Left kidney (tissue), 2 donors: ENCODE results near the gene UGT1A4. TPM values are rescaled to one million over a fixed set of nuclear protein-coding genes. Genes with fewer than 3 reads are reported as not detected.

Source experiments
- DNase-seq: peaks from one replicate; pipeline ENCODE4 v3.0.0-alpha.2; 2013
- polyA plus RNA-seq: library from polyadenylated mRNA; unstranded; fragments of 120-200 nt; gene quantifications from one replicate; pipeline ENCODE4 v1.2.1, GENCODE V29; 2013; ENCODE audit not compliant: insufficient read length

The UGT1A4 gene
- polyA plus RNA-seq, 1 donor: not detected

GRCh38 chr2:233811732-233812131 is 93.2 kb downstream of the UGT1A4 start:
- no peak for DNase-seq

DNA sequence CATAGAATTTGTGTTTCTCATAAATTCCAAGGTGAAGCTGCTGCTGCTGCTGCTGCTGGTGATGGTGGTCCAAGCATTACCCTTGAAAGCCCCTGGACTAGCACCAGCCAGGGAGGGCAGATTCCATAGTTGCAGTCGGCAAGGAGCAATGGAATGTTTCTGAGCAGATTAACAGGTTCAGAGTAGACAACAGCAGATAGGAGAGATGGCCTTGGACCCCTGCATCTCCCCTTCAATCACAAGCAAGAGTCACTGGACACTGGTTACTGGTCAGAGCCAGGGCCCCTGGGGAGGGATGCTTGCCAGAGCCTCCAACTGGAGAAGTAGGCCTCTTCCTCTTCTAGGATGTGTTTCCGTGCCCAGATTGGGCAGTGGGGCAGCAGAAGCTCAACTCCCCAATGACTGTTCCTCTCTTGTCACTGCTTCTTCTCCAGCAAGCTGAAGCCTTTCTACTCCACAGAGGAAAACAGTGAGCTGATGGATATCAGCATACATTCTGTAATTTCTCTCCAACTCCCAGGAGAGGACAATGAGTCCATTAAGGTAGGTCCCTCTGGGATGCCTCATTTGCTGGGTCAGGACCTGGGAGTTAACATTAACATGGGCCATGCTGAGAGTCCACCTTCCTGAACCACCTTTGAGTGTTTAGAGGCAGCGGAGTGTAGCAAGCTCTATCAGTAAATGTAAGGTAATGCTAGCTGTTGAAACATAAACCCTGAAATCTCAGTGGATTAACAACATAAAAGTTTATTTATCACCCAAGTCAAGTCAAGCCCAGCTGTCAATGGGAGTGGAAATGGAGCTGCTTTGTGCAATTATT is 94.9 kb downstream of the UGT1A4 start:
- peak; percentile 55 for DNase-seq

DNA sequence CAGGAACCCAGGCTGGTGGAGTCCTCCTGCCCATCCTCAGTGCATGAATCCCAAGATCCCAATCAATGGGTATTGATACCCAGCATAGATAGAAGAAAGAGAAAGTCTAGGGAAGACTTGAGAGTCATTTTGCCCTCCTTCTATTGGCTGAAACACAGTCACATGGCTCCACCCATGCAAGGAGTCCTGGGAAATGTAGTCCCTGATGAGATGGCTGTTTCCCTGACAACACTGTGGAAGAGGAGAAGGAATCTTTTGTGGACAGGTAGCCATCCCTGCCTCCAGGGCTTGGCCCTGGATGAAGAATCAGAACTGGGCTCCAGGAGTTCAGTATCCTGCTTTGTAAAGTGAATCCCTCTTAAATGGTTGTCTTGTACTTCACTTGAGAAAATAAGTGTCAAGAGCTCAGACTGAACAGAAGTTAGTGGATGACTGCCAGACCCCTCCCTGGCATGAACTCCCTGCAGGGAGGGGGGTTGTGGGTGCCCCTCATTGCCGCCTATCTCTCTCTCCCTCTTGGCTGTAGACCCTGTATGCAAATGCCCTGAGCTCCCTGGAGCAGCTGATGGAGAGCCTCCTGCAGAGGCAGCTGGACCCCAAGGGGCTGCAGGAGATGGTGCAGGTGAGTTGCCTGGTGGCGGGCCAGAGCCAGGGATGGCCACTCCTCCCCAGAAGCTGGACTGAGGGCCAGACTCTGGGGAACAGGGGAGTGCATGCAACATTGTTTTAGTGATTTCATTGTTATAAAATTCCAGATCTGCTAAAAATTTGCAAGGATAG is 95.7 kb downstream of the UGT1A4 start:
- no peak for DNase-seq

- no peak for DNase-seq
Observed at GRCh38 chr2:233815861-233816260, 97.3 kb downstream of the UGT1A4 start.

GRCh38 chr2:233816334-233816733 is 97.8 kb downstream of the UGT1A4 start:
- DNase-seq: no peak

DNA sequence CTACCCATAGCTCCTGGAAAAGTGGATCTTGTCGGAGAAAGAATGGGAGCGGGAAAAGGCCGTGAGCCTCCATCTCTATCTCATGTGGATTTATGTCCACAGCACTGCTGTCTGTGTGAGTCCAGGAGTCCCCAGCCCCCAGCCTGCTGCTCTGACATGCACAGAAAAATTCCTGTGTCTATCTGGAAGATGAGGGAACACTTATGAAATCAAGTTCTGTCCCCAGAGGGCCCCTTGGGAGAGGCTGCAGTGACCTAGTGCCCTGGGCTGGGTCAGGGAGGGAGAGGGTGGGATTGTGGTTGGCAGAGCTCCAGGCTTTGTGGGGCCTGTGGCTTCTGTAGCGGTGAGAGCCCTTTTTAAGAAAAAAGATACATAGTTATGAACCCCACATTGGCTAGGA is 98.2 kb downstream of the UGT1A4 start:
- DNase-seq: no peak

GRCh38 chr2:233817361-233817911 is 98.9 kb downstream of the UGT1A4 start:
- DNase-seq: no peak

DNA sequence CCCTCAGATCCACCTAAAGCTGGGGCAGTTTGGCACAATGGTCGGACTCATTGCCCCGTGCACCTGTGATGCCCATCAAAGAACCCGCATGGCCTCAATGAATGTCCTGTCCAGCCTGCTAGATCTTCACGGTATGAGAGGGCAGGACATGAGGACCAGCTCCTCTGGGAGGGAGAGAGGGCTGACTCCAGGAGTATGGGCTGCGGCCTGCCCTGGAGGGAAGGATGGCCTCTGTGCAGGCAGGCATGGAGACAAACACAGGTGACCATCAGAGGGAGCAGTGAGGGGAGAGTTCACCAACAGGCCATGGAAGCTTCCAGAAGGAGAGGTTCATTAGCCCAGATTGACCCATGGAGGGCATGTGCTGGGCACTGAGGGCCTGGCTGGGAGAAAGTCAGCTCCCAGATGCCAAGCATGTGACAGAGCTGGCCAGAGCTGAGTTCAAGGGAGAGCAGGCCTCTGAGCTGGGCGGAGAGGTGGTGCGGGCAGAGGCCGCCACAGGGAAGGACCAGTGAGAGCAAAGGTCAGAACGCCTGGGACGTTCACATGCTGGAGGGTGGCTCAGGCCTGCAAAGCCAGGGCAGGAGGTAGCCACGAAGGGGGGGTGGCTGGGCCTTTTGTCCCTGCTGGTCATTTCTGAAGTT is 99.6 kb downstream of the UGT1A4 start:
- DNase-seq: no peak

DNA sequence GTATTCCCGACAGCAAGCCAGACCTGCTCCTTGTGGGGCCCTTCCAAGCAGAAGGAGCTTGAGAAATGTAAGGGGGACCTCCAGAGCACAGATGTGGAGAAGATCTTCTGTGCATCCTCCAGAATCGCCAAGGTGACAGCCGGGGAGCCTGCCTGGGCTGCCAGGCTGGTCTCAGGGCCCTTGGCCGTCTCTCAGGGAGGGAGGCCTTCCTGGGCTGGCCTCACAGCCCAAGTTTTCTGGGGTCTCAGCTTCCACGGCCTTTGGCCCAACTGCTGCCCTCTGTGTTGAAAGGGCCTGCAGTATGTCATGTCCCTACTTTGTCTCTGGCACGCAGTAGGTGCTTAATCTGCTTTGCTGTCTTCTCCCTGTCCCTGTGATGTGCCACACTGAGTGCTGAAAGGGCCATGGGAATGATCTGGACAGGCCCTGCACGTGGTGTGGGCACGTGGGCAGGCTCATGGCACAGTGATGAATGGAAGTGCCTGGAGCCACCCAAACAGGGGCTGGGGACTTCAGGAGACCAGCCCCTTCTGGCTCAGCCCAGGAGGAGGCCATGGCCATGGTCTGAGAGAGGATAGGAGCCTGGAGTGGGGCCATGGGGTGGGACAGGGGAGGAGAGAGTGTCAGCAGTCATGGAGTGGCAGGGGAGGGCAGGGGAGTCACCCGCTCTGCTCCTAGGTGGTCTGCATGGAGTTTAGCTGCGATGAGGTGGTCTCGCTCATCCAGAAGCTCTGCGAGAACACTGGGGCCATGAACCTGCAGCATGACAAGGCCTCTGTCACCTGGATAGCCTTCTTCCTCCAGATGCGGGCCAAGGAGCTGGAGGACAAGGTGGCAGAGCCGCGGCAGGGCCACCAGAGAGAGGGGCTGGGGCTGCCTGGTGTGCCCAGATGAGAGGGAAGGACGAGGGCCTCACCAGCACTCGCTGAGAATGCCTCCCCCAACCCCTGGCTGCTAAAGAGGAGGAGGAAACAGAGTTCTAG is 100.4 kb downstream of the UGT1A4 start:
- no peak for DNase-seq

DNA sequence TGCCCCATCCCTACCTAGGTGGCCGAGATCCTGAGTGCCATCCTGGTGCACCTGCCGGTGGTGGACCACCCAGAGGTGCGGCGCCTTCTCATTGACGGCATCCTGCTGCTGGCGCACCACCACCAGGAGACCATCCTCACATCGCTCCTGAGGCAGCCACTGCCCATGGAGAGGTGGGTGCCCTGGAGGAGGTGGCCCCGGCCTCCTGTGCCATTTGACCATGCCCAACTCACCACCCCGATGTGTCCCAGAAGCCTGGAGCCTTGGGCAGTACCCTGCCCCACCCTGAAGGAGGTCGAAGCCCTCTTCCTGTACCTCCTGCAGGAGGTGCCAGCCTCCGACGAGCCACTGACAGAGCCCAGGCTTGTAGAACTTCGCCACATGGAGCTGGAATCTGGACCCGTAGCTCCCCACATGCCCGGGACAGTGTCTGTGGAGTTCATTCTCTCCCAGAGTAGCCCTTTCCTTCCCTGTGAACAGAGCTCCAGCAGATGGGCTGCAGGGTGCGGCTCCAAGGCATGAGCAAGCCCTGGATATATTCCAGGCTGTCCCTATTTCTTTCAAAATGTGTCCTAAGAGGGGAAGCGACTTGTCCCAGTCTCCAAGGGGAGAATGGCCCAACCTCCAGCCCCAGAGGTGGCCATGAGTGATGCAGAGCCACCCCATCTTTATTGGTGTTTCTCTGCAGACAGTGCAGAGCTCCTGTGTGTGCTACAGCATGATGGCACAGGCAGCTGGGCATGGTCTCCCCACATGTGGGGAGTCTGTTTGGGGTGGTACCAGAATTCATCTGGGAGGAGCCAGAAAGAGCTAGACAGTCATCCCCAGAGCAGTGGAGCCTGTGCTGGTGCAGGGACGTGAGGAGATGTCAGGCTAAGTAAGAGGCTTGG is 101.6 kb downstream of the UGT1A4 start:
- DNase-seq: no peak

- DNase-seq: no peak
Observed at GRCh38 chr2:233820774-233821105, 102.2 kb downstream of the UGT1A4 start.

DNA sequence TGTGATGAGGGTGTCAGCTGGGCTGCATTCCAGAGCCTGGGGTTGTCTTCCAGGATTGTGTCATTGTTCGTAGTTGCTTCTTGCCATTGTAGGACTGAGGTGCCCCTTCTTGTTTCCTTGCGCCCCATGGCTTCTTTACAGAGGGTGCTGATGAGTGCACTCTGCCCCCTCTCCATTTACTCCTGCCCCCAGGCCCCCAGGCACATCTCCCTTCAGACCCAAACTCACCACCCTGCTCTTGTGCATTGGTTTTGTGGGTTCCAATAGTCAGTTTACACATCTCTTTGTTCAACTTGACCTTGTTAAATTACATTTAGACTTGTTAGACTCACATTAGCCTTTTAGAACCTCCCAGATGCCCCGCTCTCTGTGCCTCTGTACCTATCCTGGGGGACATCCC is 102.7 kb downstream of the UGT1A4 start:
- no peak for DNase-seq

GRCh38 chr2:233821709-233822100 is 103.2 kb downstream of the UGT1A4 start:
- no peak for DNase-seq

GRCh38 chr2:233822101-233822771 is 103.7 kb downstream of the UGT1A4 start:
- DNase-seq: no peak

Other genes starting within 250 kb of the UGT1A4 start
- 79.2 TPM for gene USP40, start 152.0 kb upstream of the UGT1A4 start, polyA plus RNA-seq
- not detected for gene UGT1A8, start 101.1 kb upstream of the UGT1A4 start, polyA plus RNA-seq
- gene UGT1A10, start 82.3 kb upstream of the UGT1A4 start, polyA plus RNA-seq: not detected
- 4.9 TPM for gene UGT1A9, start 46.8 kb upstream of the UGT1A4 start, polyA plus RNA-seq
- gene UGT1A7, start 36.8 kb upstream of the UGT1A4 start, polyA plus RNA-seq: 0.07 TPM
- 2.7 TPM for gene UGT1A6, start 25.8 kb upstream of the UGT1A4 start, polyA plus RNA-seq
- not detected for gene UGT1A5, start 5.8 kb upstream of the UGT1A4 start, polyA plus RNA-seq
- gene UGT1A3, start 10.3 kb downstream of the UGT1A4 start, polyA plus RNA-seq: not detected
- gene UGT1A1, start 41.5 kb downstream of the UGT1A4 start, polyA plus RNA-seq: 0.58 TPM
- 0.28 TPM for gene MROH2A, start 59.6 kb downstream of the UGT1A4 start, polyA plus RNA-seq
- 33.4 TPM for gene HJURP, start 135.8 kb downstream of the UGT1A4 start, polyA plus RNA-seq
- 0.33 TPM for gene TRPM8, start 198.6 kb downstream of the UGT1A4 start, polyA plus RNA-seq